HFFc6 (cell line): Measurements from ENCODE around the gene CNGA1. TPM values are rescaled to one million over a fixed set of nuclear protein-coding genes. Genes with fewer than 3 reads are reported as not detected.

ENCODE experiments used
- DNase-seq: peaks from one replicate; pipeline ENCODE4 v3.0.0-alpha.2; 2018
- H3K27ac Mint-ChIP-seq: 2 replicates; pipeline ENCODE4 v1.8.0; 2020; ENCODE audit warnings: mild to moderate bottlenecking, mixed read lengths
- H3K27me3 Mint-ChIP-seq: 2 replicates; pipeline ENCODE4 v1.8.0; 2021; ENCODE audit warnings: mild to moderate bottlenecking, moderate library complexity, mixed read lengths; ENCODE audit not compliant: insufficient read depth
- H3K36me3 Mint-ChIP-seq: 2 replicates; pipeline ENCODE4 v1.8.0; 2021; ENCODE audit warnings: low read depth, mixed read lengths
- H3K4me1 Mint-ChIP-seq: 2 replicates; pipeline ENCODE4 v1.8.0; 2020; ENCODE audit warnings: low read depth, mixed read lengths
- H3K4me3 Mint-ChIP-seq: 2 replicates; pipeline ENCODE4 v1.8.0; 2020; ENCODE audit warnings: mild to moderate bottlenecking, moderate library complexity, mixed read lengths
- H3K9me3 Mint-ChIP-seq: 2 replicates; pipeline ENCODE4 v1.8.0; 2020; ENCODE audit warnings: mild to moderate bottlenecking, mixed read lengths
- CTCF ChIP-seq: fragments of 200-600 bp; sonication (generic); IDR thresholded peaks from 2 replicates; pipeline ENCODE4 v1.5.0; 2021; ENCODE audit warnings: antibody characterized with exemption, mild to moderate bottlenecking
- total RNA-seq, 6 experiments: library from RNA; stranded (reverse); fragmentation: NEBNext Ultra II Directional; extraction: Animal tissue kit (Norgen Biotek cat#: 25700); gene quantifications; 2 replicates in 1 of 6; 3 replicates in 5 of 6; pipeline ENCODE4 v1.2.3, GENCODE V29; 2021

Gene CNGA1
- total RNA-seq, 6 experiments from 2014 or later = not detected

- Mint-ChIP-seq H3K4me1 (no peaks in the 10 kb centered on the region), H3K27ac (no peak overlapping the region), H3K4me3 (no peak overlapping the region)
Observed at GRCh38 chr4:48042979-48043461, 26.5 kb upstream of the CNGA1 start.

GRCh38 chr4:48041535-48042137 is 25.2 kb upstream of the CNGA1 start:
- H3K36me3 Mint-ChIP-seq = no peaks in the 10 kb centered on the region
- peaks cover 5% of the 10 kb centered on the region for H3K27me3 Mint-ChIP-seq
- H3K4me3 Mint-ChIP-seq = no peak overlapping the region
- no peak for TF ChIP-seq CTCF
- H3K27ac Mint-ChIP-seq = no peak overlapping the region
- no peaks in the 10 kb centered on the region for H3K4me1 Mint-ChIP-seq
- DNase-seq = no peak
- no peaks in the 10 kb centered on the region for H3K9me3 Mint-ChIP-seq

More at GRCh38 chr4:48042979-48043461, 26.5 kb upstream of the CNGA1 start:
- DNase-seq = no peak
- Mint-ChIP-seq H3K27me3 (peaks cover 12% of the 10 kb centered on the region), H3K9me3 (no peaks in the 10 kb centered on the region), H3K36me3 (no peaks in the 10 kb centered on the region)
- TF ChIP-seq CTCF = no peak

GRCh38 chr4:48039561-48039960 is 23.1 kb upstream of the CNGA1 start:
- no peaks in the 10 kb centered on the region for H3K9me3 Mint-ChIP-seq

GRCh38 chr4:48038666-48039065 is 22.2 kb upstream of the CNGA1 start:
- Mint-ChIP-seq H3K4me3 (no peak overlapping the region), H3K4me1 (no peaks in the 10 kb centered on the region), H3K27ac (no peak overlapping the region), H3K27me3 (peaks cover 2% of the 10 kb centered on the region), H3K36me3 (no peaks in the 10 kb centered on the region), H3K9me3 (no peaks in the 10 kb centered on the region)
- DNase-seq = no peak
- TF ChIP-seq CTCF = no peak

More at GRCh38 chr4:48039561-48039960, 23.1 kb upstream of the CNGA1 start:
- TF ChIP-seq CTCF = no peak
- Mint-ChIP-seq H3K36me3 (no peaks in the 10 kb centered on the region), H3K27me3 (peaks cover 2% of the 10 kb centered on the region), H3K27ac (no peak overlapping the region), H3K4me3 (no peak overlapping the region), H3K4me1 (no peaks in the 10 kb centered on the region)
- DNase-seq = no peak

GRCh38 chr4:48037117-48037462 is 20.6 kb upstream of the CNGA1 start:
- Mint-ChIP-seq H3K4me1 (peaks cover under 1% of the 10 kb centered on the region; the same call in 1 of the 2 replicates), H3K4me3 (no peak overlapping the region), H3K9me3 (no peaks in the 10 kb centered on the region), H3K27me3 (no peaks in the 10 kb centered on the region), H3K36me3 (no peaks in the 10 kb centered on the region), H3K27ac (no peak overlapping the region)
- TF ChIP-seq CTCF = no peak
- no peak for DNase-seq
